HG03135 (cell line): ENCODE results near the gene CMIP.

Experiments used
- ATAC-seq: cut with Tn5 transposase; IDR thresholded peaks from one replicate; pipeline ENCODE4 v1.9.1; 2021; ENCODE audit warnings: mild to moderate bottlenecking, moderate library complexity; ENCODE audit not compliant: unreplicated experiment

Gene CMIP

DNA sequence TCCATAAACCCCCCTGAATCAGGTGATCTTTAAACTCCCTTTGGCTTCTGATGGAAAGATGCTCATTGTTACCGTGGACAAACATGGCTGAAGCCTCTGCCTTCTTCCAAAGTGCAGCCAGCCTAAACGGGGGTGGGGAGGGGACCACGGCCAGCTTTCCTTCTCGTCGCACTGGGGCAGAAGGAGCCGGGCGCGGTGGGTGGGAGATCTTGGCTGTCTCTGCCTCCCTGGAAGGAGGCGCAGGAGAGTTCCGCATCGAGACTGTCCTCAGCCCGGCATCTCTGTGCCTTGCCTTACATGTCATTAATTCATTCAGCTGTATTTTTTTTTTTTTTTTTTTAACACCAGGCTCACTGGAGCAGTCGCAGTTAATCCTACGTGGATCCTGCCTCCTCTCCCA, 171.2 kb downstream of the CMIP start:
- no peak for ATAC-seq

GRCh38 chr16:81616321-81617020, 171.9 kb downstream of the CMIP start:
- peak; percentile 72 for ATAC-seq

DNA sequence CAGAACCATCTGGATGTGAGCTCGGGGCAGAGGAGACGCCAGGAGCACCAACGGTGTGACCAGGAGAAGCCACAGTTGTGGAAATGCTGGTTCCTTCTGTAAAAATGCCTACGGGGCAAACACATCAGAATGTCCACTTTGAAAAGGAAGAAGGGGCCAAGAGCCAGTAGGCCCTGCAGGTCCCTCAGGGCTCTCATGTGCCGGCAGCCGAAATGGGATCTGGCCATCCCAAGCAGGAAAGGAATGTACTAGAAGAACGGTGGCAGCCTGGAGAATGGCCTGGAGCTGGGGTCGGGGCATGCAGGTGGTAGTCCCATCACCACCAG, 172.4 kb downstream of the CMIP start:
- ATAC-seq = no peak

GRCh38 chr16:81618187-81618586, 173.6 kb downstream of the CMIP start:
- ATAC-seq = no peak

DNA sequence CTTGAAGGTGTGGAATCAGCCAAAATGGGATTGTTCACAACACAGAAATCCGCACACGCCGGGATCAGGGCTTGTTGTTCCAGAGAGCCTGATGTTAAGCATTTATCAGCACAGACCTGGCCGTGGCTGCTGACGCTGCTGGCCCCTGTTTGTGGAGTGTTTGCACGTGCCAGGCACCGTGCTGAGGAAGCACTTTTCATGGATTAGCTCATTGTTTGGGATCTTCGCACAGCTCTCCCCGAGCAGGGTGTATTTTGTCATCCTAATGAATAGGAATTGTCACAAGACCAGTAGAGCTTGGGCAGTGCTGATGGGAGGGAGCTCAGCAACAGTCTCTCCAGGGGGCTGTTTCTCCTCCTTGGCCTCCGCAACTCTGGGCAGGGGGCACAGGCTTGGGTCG, 174.1 kb downstream of the CMIP start:
- no peak for ATAC-seq

GRCh38 chr16:81620029-81620428, 175.4 kb downstream of the CMIP start:
- ATAC-seq = no peak

GRCh38 chr16:81620796-81621195, 176.2 kb downstream of the CMIP start:
- ATAC-seq = no peak

GRCh38 chr16:81621496-81621895, 176.9 kb downstream of the CMIP start:
- no peak for ATAC-seq

GRCh38 chr16:81623365-81624102, 178.9 kb downstream of the CMIP start:
- ATAC-seq = no peak

GRCh38 chr16:81624403-81624759, 179.8 kb downstream of the CMIP start:
- ATAC-seq = no peak

GRCh38 chr16:81624760-81625543, 180.3 kb downstream of the CMIP start:
- ATAC-seq = no peak

GRCh38 chr16:81625544-81626153, 181.0 kb downstream of the CMIP start:
- ATAC-seq = no peak

DNA sequence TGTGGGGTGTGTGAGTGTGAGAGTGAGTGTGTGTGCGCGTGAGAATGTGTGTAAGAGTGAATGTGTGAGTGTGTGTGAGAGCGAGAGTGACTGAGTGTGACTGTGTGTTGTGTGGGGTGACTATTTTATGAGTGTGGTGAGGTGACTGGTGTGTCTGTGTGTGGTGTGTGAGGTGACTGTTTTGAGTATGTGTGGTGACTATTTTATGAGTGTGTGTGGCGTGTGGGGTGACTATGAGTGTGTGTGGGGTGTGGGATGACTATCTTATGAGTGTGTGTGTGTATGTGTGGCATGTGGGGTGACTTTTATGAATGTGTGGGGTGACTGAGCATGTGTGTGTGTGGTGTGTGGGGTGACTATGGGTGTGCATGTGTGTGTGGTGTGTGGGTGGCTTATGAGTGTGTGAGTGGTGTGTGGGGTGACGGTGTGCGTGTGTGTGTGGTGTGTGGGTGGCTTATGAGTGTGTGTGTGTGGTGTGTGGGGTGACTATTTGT, 181.6 kb downstream of the CMIP start:
- ATAC-seq = no peak

DNA sequence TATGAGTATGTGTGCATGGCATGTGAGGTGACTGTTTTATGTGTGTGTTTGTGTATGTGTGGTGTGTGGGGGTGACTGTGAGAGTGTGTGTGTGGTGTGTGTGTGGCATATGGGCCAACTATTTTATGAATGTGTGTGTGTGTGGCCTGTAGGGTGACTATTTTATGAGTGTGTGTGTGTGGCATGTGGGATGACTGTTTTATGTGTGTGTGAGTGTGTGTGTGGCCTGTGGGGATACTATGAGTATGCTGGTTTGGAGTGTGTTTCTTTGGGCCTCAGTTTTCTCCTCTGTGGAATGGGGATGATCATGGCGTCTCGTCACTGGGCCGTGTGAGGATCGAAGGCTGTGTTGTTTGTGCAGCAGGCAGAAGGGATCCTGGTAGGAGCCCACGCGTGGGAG, 182.4 kb downstream of the CMIP start:
- ATAC-seq = no peak

DNA sequence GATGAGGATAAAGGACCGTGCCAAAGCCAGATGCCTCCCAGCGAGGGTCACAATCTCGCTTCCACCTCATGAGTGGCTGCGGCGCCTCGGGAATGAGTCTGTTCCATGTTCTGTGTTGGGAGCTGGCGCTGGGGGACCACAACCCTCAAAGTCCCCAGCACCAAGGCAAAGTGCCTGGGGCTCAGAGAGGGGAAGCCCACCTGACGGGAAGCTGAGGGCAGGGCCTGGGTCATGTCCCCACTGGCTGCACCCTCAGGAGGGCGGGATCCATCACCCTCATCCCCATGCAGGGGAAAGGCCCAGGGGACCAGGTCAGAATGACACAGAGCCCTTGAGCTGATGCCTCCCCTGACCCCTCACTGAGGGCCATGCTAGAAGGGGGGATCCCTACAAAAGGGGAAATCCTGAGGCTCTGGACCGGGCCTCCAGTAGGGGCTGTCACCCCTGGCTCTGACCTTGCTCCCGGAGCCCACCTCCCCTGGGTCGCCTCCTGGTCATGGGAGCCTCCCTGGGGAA, 183.2 kb downstream of the CMIP start:
- ATAC-seq = no peak

DNA sequence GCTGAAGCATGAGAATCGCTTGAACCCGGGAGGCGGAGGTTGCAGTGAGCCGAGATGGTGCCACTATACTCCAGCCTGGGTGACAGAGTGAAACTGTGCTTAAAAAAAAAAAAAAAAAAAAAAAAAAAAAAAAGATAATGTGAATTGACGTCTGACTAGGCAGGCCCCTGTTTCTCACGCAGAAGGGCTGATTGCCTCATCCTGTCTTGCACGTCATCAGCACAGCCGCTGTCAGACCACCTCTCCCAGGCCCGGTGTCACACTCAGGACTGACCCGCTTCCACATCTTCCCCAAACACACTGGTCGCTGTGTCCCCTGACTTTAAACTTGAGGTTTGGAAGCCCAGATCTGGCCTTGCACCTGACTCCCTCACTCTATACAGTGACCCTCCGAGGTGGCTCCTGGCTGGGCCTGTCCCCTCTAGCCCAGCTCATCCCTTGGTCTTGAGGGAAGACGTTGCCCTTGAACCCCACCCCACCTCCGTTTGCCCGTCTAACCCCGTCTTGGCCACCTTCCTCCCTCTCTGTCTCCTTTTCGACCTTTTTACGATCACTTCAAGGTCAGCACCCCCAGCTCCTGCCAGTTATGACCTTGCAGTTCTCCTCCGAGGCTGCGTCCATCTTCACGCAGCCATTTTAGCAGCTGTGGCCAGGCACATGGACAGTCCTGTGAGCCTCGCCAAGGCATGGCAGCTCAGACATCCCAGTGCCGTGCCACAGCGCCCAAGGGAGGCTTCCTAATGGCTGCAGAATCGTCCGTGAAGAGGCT, 184.6 kb downstream of the CMIP start:
- no peak for ATAC-seq

DNA sequence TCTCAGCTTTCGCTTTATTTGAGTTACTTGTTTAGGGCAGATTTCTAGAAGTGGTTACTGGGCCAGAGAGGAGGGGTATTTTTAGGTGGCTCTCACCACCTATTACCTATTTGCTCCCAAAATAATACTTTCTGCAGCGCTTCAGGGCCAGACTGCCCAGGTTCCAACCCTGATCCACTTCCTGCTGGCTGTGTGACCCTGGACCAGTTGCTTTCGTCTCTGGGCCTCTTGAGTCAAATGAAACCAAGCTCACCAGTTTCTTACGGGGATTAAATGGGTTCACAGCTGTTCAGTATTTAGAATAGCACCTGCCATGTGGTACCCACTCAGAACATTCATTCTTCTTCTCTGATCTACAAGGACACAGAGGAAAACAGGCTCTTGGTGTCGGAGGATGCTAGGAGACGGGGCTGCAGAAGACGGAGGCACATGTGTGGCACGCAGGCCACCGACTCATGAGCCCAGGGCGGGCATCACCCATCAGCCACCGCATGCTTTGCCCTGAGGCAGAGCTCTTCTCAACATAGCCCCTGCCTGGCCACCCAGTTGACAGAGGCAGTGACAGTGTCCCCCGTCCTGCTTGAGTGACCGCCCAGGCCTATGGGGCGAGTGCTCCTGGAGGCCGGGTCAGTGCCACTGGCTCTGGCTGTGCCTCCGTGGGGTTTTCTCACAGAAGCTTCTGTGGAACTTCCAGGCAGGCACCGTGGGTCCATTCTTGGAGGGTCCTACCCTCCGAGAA, 185.5 kb downstream of the CMIP start:
- no peak for ATAC-seq

- ATAC-seq = no peak
Measured at GRCh38 chr16:81630635-81631031, 186.0 kb downstream of the CMIP start.

- no peak for ATAC-seq
Measured at GRCh38 chr16:81632392-81633146, 188.0 kb downstream of the CMIP start.
